GM19395 (cell line): Measurements from ENCODE around the gene SLC6A17.

ENCODE experiments used
- ATAC-seq: cut with Tn5 transposase; IDR thresholded peaks from one replicate; pipeline ENCODE4 v1.9.1; 2021; ENCODE audit warnings: mild to moderate bottlenecking, moderate library complexity; ENCODE audit not compliant: unreplicated experiment

The SLC6A17 gene

DNA sequence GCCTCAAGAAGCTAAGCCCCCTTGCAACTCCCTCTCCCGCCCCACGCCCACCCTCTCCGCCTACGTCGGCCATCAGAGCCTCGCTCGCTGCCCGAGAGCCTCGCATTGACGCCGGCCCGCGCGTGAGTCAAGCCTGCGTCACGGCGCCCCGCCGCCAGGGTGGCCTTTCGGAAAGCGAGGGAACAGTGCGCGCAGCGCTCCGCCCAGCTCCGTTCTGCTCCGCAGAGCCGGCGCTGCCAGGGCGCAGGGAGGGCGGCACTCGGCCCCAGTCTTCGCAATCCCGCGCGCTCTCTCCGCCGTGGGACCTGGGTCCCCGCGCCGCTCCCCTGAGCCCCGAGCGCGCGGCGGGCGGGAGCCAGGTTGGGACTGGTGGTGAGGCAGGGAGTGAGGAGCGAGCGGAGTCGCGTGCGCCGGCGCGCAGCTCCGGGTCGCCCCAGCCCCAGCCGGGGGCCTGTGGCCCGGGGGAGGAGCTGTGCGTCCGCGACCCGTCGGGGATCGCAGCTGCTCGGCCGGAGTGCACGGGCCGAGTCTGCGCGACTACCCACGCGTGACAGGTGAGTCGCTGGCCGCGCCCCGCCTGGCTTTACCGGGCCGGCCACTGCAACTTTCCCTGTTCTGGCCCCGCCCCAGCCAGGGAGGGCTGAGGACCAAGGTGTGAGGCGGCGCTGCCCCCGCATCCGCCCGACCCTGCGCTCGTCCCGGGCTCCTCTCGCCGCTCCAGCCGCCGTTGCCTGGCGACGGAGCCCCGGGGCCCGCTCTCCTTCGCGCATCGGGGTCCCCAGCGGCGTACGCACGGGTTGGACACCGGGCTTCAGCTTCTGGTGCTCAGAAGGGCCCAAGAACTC lies at the start of gene SLC6A17:
SLC6A17 (plus strand) TSS at position 165 of the 845 bp plus-strand sequence. CDS start 16,436 bp downstream, outside the sequence.
- ATAC-seq, result no peak

GRCh38 chr1:110102081-110102480 lies 48.2 kb upstream of the SLC6A17 start:
- no peak for ATAC-seq

GRCh38 chr1:110106013-110106941 lies 44.0 kb upstream of the SLC6A17 start:
- no peak for ATAC-seq

GRCh38 chr1:110107867-110108469 lies 42.3 kb upstream of the SLC6A17 start:
- ATAC-seq, result no peak

DNA sequence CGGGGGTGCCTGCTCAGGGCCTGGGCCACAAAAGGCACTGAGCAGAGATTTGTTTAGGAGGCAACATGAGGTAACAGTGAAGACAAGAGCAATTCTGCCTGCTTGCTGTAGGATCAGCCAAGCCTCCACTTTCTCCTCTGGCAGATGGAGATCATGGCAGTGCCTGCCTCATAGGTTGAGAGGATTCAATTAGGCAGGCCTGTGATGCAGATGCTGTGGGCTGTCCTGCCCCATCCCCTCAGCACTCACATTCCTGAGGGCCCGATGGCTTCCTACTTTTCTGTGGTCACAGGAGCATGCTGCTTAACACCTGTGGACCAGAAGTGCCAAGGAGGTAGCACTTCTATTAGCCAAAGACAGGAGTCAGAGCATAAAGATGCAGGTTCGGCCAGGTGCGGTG lies 39.2 kb upstream of the SLC6A17 start:
- no peak for ATAC-seq

DNA sequence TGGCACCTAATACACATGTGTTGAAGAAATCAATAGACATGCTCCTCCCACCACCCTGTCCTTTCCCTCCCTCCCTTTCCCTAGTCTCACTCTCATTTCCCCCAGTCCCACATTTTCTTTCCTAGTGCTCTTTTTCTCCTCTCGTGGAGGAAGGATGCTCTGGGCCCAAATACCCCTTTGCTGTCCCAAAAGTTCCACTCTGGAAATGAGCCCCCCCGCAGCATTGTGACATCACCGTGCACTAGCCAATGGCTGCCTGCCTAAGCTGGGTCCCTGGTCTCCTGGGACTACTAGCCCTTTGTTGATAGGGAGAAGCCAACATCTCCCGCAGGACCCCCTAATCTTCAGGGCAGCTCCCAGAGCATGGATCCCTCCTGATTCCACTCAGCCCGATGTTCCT lies 38.2 kb upstream of the SLC6A17 start, which contains the start of gene UBL4B:
UBL4B (plus strand) TSS at position 301 of the 400 bp plus-strand sequence; CDS start at position 393, 92 bp downstream.
- no peak for ATAC-seq

GRCh38 chr1:110112656-110113055 lies 37.6 kb upstream of the SLC6A17 start:
- ATAC-seq, result no peak

DNA sequence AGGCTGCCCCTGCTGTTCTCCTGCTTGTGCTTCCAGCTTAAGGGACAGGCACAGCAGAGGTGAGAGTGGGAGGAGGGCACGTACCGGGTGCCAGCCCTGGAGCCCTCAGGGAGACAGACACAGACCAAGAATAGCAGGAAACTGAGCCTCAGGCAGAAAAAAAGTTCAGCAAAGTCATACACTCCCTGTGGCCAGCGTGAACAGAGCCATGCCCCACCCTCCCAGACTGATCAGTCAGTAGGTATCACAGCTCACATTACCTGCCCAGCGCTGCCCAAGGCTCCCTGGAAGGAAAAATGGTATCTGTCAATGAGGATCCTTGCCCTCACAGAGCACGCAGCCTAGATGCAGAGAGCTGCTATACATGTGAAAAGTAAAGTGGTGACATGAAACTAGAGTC lies 36.7 kb upstream of the SLC6A17 start:
- no peak for ATAC-seq

DNA sequence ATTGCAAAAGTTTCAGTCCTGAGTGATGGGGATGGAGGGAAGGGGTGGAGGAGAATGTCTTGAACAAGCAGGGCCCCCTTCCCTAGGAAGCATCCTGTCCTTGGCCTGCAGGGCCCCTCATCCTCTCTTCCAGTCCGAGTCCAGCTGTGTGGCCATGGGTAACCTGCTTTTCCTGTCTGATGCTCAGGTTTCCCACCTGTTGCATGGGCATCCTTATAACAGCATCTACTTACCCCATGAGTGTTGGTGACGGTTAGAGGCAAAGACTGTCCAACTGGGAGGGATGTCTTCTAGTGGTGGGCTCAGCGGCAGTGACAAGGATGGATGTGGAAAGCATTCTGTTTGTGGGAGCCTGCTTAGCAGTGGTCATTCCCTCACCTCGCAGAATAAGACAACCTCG lies 36.1 kb upstream of the SLC6A17 start:
- no peak for ATAC-seq

- ATAC-seq, result no peak
Measured at GRCh38 chr1:110114784-110115183, 35.5 kb upstream of the SLC6A17 start.

- ATAC-seq, result no peak
Measured at GRCh38 chr1:110118636-110119396, 31.5 kb upstream of the SLC6A17 start.

- ATAC-seq, result no peak
Measured at GRCh38 chr1:110119843-110120242, 30.5 kb upstream of the SLC6A17 start.

DNA sequence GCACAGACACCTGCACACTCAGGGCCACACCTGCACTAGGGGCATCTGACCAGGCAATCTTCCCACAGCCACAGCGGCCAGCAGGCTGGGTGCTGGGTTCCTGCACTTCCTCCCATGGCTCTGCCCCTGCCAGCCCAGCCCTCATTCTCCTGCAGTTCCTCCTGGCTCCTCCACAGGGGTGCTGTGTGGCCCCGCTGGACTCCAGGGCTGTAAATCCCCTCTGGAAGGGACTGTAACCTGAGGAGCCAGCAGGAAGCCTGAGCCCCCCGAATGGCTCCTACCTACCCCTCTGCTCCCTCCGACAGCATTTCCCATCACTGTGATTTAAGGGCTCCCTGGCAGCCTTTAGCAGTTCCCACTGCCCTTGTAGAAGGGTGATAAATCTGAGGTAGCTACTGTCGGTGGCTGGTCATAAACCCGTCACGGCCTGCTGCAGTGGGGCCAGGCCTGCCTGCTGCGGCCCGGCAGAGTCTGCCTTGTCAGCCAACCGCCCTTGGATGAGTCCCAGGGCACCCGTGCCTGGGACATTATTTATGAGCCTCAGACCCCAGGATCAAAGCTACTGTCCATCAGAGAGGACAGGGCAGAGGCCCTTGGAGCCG lies 29.2 kb upstream of the SLC6A17 start:
- ATAC-seq, result no peak

DNA sequence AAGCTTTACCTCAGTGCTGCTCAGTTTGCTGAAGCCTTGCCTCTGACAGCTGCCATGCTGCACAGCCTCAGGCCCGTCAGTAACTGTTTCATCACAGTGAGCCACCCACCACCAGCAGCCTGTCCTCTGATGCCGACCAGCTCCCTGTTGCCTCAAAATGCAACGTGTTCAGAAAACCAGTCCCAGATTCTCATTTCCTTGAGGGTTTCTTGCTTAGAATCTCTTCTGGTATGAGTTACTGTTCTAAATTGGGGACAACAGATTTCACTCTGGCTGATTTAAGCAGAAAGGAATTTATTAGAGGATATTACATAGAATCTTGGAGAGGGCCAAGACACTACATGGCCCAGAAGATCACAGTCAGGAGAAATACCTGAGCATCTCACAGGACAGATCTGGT lies 27.1 kb upstream of the SLC6A17 start:
- no peak for ATAC-seq

GRCh38 chr1:110125810-110126209 lies 24.5 kb upstream of the SLC6A17 start:
- ATAC-seq, result no peak

- no peak for ATAC-seq
Measured at GRCh38 chr1:110130113-110130591, 20.1 kb upstream of the SLC6A17 start.

- ATAC-seq, result no peak
Measured at GRCh38 chr1:110130989-110131388, 19.3 kb upstream of the SLC6A17 start.

DNA sequence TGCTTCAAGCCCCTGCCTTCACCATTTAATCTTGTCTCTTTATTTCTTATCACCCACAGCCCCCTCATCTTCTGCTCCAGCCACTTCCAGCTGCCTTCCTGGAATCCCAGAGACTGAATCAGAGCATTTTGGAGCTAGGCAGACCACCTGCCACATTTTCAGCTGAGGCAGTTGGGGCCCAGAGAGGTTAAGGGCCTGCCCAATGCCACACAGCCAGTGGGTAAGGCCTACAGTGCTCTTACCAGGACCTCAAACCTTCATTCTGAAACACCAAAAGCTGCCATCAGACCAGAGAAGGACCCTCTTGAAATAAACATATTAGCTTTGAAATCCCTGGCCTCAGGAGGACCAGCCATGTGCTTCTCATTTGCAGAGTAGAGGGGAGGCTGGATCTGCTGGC lies 17.6 kb upstream of the SLC6A17 start:
- ATAC-seq, result no peak

GRCh38 chr1:110133436-110133835 lies 16.9 kb upstream of the SLC6A17 start:
- no peak for ATAC-seq

GRCh38 chr1:110134050-110134595 lies 16.2 kb upstream of the SLC6A17 start:
- ATAC-seq, result no peak
